Epithelial cell of esophagus (primary cell): ENCODE results near the gene TOP1.

Experiments
- DNase-seq: peaks from one replicate; pipeline ENCODE4 v3.0.0; 2010; ENCODE audit warnings: low read depth
- H3K4me3 ChIP-seq: 2 replicates; pipeline ENCODE4 v1.5.1; 2011; ENCODE audit warnings: mild to moderate bottlenecking, low read length, control low read depth
- TF ChIP-seq, protein P1 (sequence below): IDR thresholded peaks from 2 replicates; pipeline ENCODE4 v1.5.1; 2011; ENCODE audit warnings: low read depth, mild to moderate bottlenecking, low read length, control low read depth, inconsistent platforms; ENCODE audit not compliant: insufficient read depth; ENCODE audit errors: missing control alignments

TOP1 gene

DNA sequence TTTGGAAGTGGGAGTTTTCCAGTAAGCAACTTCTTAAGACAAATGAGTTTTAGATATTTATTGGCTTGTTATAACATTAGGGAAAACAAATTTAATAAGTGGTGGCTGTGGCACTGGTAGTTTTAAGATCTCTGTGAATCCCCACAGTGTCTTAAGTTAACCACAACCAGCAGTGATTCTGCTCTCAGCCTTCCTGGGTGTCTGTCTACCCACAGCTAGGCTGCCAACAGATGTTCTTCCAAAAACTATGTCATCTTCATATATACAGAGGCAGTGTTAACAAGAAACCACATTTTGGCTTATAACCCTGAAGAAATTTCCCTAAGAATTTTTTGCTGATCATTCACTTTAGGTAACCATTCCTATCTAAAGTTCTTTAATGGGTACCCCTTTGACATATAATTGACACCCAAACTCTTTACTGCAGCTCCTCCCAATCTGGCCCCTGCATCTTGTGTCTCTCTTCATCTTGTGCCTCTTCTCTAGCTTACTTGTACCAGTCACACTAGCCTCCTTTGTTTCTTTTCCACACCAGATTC is 52.7 kb downstream of the TOP1 start:
- no peak overlapping the region for H3K4me3 ChIP-seq
- DNase-seq: no peak
- TF ChIP-seq, protein P1, sequence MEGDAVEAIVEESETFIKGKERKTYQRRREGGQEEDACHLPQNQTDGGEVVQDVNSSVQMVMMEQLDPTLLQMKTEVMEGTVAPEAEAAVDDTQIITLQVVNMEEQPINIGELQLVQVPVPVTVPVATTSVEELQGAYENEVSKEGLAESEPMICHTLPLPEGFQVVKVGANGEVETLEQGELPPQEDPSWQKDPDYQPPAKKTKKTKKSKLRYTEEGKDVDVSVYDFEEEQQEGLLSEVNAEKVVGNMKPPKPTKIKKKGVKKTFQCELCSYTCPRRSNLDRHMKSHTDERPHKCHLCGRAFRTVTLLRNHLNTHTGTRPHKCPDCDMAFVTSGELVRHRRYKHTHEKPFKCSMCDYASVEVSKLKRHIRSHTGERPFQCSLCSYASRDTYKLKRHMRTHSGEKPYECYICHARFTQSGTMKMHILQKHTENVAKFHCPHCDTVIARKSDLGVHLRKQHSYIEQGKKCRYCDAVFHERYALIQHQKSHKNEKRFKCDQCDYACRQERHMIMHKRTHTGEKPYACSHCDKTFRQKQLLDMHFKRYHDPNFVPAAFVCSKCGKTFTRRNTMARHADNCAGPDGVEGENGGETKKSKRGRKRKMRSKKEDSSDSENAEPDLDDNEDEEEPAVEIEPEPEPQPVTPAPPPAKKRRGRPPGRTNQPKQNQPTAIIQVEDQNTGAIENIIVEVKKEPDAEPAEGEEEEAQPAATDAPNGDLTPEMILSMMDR: no peak

DNA sequence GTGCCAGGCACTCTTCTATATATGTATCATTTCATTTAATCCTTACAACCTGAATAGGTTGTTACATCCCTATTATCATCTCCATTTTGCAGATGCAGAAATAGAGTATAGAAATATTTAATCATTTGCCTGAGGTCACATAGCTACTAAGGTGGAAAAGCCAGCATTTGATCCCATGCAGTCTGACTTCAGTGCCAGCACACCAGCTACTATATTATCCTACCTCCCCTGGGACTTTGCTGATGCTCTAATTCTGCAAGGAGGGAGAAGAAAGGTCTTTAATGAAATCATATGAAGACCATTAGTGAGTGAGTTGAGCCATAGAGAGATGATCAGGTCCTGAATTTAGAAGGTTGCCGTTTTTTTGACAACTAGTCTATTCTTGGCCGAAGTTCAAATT is 53.7 kb downstream of the TOP1 start:
- H3K4me3 ChIP-seq: no peak overlapping the region
- TF ChIP-seq, protein P1: no peak
- DNase-seq: no peak

DNA sequence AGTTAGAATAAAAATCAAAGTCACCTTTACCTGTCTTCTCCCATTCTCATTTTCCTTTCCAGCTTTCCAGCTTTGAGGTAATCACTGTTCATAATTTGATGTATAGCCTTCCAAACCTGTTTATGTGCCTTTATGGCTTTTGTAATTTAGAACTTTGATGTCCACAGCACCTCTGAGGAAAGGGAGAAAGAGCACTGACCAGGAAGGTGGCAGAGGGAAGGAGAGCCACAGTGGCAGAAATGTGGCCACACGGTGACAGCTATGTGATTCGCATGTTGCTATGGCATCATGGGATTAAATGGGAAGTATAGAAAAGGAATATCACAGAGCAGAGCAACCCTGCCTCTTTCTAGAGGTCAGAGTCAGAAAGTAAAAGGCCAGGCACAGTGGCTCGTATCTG is 57.0 kb downstream of the TOP1 start:
- no peak overlapping the region for H3K4me3 ChIP-seq

DNA sequence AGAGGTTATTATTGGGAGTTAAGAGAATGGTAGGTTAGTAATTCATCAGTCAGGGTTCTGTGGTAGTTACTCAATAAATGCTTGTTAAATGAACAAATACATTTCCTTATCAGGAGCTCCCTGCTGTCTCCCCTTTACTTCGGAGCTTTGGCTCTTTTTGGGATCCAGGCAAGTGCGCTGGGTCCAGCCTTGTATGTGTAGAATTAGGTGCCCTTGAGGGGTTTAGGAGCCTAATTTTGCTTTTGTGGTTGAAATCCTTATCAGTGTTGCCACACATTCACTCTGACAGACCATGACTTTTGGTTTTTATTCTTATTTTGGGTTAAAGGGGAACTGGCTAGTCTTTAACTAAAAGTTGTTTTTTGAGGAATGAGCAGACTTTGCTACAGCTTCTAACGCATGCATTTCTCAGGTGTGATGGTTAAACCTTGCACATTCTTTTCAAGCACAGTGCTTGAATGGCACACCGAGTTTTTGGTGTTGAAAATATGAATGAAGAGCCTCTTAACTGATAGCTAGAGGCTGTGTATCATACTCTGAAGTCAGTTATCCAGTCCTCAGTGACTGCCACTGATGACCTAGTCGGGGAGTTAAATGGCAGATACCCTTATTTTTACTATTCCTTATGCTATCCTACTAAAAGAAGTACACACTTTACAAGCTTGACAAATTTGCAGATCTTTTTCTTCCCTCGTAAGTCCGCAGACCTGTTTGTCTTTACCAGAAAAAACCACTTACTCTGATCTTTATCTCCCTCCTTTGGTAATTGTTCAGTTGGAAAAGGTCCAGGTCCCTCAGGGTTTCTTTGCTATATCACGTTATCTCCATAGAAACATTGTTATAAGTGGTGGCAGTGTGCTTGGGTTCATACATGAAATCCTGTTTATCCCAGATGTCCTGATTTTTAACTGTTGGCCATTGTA is 58.0 kb downstream of the TOP1 start:
- H3K4me3 ChIP-seq: no peak overlapping the region
- no peak for DNase-seq
- TF ChIP-seq, protein P1: no peak

More for the DNA sequence above, 57.0 kb downstream of the TOP1 start:
- TF ChIP-seq, protein P1: no peak
- no peak for DNase-seq

DNA sequence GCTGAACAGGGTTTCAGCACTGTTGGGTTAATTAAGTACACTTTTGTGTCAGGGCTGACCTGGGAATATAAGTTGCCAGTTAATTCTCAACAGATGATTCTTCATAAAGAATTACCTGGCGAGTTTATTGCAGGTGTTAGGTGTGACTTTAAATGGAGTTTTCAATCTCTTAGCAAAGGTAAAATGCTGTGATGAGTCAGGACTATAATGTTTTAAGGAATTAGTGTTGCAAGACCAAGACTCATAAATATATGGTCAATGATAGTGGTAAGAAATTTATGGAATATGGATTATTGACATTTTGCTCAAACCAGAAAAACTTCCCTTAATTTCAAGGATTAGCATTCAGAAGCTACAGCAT is 58.7 kb downstream of the TOP1 start:
- no peak overlapping the region for H3K4me3 ChIP-seq
- DNase-seq: no peak
- TF ChIP-seq, protein P1: no peak

DNA sequence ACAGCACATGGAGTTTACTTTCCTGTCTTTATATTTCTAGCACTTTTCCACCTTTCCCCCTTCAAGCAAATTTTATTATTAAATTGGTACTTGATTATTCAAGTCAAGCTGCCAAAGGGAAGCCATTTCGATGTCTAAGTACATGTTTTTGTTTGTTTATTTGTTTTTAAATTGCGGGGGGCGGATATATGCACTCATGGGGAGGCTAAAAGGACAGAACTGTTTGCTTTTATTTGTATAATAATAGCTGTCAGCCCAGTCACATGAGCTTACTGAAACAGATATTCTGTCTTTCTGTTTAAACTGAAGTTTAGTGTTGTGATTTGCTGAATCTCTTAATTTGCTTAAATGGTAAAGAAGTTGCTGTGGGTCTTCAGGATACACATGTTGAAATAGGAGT is 59.2 kb downstream of the TOP1 start:
- H3K4me3 ChIP-seq: no peak overlapping the region
- DNase-seq: no peak
- TF ChIP-seq, protein P1: no peak
